Cortex of kidney (tissue), 1 donor: ENCODE measurements around the gene CAMKMT.

Source experiments
- DNase-seq: peaks from one replicate; lab custom pipeline; 2025; lab: John Stamatoyannopoulos, UW

Gene CAMKMT

DNA sequence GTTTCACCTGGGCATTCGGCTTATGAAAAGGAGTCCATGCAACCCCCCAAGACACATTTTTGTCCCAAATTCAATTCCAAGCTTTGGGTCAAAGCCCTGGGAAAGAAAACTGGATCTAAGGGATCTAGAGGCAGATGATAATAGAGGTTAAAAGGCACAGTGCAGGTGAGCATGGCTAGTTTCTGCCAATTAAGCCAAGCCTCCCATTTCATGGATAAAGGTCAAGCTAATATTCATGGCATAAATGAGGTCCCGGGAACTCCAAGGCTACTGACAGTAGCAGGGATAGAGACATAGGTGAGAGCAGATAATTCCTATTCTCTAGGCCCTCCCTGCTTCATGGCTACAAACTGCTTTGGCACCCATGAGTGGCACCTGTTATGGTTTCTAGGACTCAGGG, 83.1 kb downstream of the CAMKMT start:
- no peak for DNase-seq

DNA sequence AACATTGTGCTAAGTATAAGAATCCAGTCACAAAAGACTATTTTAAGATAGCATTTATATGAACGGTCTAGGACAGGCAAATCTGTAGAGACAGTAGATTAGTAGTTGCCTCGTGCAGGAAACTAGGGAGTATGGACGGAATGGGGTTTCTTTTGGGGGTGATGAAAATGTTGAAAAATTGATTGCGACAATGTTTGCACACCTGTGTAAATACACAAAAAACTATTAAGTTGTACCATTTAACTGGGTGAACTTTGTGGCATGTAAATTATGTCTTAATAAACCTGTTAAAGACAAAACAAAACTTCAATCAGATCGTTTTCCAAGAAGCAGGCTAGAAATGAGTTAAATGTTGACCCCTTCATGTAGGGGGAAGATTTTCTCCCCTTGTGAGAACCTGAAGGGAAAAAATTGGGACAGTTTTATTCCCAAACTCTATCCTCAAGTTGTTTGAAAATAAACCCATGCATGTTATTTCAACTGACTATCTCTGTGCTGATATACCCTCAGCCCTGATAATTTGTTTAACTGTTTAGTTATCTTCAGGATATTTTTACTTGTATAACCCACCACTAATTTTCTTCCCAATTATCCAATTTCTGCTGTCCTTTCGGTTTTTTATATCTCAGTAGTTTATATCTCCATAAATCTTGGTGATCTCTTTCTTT, 87.2 kb downstream of the CAMKMT start:
- no peak for DNase-seq

DNA sequence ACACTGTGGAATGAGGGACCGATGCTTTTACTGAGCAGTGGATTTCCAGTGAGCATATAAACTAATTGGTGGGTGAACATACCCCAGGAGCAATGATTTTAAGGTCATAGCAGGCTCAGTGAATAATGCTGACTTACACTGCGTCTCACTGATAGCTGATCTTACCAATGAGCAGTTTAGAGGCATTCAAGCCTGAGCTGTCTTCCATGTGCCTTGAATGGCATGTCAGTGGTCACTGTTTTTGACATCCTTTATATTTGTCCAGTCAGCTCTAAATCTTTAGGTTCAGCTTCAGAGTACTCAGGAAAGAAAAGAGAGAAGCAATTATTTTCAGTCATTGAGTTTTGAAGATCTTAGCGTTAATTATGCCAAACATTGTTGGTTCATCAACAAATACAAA, 88.3 kb downstream of the CAMKMT start:
- DNase-seq: no peak

DNA sequence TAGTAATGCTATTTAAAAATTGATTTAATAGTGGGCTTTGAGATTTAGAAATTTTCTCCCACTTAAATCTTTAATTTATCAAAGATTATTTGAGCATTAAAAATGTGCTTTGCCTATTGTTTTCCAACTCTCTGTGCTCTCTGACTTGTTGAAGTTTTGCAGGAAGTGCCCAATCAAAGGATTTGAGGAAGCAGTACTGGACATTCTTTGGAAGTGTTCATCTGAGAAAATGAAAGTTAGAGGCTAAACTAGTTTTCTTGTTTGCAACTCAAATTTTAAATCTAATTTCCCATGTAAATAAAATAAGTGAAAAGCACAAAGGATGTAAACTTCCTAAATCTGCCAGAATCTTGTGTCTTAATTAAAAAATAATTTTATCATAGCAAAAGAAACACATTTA, 89.1 kb downstream of the CAMKMT start:
- no peak for DNase-seq

DNA sequence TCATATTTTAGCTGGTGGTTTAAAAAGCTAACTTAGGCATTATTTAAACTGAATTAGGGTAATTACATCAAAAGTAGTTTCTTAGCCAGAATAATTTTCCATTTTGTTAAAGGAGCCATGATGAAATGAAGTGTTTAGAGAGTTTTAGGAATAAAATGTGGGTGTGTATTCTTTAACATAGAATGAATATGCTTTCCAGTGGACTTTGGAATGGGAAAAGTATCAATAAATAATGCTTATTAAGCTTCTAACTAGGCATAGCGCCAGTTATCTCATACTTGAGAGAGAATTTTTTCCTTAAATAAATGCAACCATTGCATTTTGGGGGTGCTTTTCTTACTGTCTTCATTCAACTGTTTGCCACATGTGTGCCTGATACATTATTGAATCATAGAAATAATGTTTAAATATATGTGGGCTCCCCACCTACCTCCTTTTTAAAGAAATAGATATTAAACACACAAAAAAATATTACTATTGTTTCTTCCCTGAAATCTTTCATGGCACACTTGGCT, 90.4 kb downstream of the CAMKMT start:
- no peak for DNase-seq

DNA sequence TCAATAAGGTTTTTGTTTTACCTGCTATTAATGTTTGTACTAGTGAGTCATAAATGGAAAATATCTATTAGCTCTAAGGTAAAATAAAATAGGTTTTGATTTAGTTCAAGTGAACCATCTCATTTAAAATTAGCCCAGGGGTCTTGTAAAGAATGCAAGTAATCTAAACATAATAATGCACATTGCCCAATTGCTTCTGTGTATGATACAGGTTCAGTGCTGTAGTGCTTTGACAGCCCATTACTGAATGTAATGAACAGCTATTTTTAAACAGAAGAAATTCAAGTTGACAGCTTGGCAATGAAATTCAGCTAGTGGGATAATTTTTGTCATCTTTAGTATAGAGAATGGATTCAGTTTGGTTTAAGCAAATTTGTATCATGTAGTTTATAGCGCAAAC, 91.5 kb downstream of the CAMKMT start:
- DNase-seq: no peak

DNA sequence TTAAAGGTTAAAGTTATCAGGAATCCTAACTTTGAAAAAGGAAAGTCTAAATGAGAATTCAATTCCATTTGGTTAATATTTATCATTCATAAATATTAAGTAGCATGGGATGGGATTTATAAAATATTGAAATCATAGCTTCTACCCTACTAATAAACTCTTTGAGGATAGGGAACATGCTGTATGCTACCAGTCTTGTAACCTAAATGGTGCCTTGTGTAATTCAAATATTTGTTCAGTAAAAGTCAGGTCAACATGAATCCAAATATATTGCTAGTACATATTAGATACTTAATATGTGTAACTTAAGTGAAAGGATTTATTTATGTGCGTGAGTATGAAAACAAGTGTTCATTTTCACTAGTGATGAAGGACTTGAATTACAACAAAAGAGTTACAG, 94.1 kb downstream of the CAMKMT start:
- DNase-seq: no peak

DNA sequence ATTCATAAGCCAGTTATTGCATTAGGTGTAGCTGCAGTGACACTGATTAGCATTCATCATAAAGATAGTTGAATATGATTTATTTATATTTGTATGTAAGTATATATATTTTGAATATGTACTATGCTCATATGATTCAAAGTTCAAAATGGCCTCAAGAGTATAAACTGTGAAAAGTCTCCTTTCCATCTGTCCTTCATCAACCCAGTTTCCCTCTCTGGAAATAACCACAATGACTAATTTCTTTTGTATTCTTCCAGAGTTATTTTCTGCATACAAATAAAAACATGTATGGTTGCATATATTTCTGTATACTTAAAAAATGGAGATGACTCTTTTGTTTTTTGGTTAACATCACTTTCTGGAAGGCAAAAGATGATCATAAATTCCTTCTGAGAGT, 95.2 kb downstream of the CAMKMT start:
- no peak for DNase-seq

- DNase-seq: no peak
Measured at GRCh38 chr2:44459739-44460138, 98.0 kb downstream of the CAMKMT start.

DNA sequence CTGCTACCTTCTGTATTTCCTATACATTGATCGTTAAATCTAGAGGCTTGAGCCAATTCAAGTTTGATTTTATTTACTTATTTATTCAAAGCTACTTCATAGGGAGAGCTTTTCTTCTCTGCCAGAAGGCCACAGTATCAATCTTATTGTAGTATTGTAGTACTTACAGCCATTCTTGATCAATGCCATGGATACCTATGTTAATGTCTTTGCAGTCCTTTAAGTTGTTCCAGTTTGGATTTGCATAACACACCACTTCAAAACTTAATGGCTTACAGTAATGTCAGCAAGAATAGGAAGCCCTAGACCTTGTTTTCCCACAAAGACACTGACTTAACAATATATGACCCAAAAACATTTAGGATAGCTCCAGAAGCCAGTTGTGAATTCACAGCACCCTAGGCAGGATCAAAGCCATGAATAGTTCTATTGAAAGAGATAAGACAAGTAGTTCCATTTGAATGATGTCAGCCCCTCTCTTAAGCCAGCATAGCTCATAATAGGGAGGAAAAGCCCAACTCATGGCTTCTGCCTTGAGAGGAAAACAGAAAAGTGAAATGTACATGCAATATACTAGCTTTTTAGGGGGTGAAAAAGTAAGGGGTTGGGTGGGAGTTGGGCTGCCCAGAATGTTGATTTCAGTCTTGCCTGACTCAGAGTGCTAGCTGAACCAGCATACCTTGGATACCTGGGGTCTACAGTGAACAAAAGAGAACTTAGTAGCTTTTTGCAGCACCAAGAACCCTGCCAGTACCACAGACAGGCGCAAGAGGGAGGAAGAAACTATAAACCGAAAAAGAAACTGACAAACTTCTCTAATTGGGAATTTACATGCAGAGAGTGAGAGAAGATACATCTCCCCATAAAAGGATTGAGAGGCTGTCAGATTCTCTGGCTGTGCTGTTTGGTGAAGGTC, 101.4 kb downstream of the CAMKMT start:
- DNase-seq: no peak

- DNase-seq: no peak
Measured at GRCh38 chr2:44464437-44464836, 102.7 kb downstream of the CAMKMT start.

GRCh38 chr2:44470151-44470550, 108.4 kb downstream of the CAMKMT start:
- no peak for DNase-seq

- no peak for DNase-seq
Measured at GRCh38 chr2:44477657-44478414, 116.1 kb downstream of the CAMKMT start.

DNA sequence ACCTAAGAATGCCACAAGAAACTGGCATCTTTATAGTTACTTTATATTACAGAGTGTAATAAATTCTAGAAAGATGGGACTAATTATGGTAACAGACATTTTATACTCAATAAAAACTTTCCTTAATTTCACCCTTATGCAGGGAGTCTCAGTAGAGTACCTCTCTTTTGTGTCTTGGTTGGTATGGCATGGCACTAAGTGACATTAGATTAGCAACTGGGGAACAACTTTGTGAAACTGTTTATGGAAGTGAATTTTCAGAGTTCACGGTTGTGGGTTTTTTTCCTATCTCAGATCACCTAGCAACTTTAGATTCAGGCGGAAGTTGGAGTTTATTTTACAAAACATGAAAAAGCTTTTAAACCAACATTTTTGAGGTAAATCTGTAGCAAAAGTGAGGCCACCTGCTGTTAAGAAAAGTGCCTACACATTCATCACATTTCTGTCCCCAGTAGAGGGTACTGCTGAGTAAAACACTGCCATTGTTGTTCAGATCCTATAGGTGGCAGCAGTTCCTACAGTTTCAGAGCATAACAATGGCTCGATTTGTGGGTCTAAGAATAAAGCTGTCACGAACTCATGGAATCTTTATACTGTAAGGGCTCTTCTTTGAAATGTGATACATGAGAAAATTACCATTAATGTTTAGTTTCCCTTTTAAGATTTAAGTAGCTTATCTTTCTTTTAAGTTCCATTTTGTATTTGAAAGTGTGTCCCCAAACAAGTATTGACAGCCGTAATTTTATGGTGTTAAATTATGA, 117.6 kb downstream of the CAMKMT start:
- DNase-seq: no peak

DNA sequence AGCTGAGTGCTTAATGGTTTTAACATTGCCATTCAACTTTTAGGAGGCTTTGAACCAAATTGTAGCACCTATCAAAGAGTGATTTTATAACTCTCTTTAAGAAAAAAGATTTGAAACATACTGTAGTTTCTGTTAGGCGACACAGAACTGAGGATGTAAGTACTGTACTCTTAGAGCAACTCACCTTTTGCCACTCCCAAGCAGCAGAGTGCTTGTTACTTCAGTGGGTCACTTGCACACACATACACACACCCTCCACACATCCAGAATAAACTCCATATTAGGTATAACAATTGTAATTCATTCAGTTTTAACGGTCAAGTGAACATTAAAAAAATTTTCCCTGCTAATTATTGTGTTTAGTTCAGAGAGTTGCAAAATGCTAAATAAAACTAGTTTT, 118.3 kb downstream of the CAMKMT start:
- DNase-seq: no peak

GRCh38 chr2:44487052-44487451, 125.3 kb downstream of the CAMKMT start:
- no peak for DNase-seq

DNA sequence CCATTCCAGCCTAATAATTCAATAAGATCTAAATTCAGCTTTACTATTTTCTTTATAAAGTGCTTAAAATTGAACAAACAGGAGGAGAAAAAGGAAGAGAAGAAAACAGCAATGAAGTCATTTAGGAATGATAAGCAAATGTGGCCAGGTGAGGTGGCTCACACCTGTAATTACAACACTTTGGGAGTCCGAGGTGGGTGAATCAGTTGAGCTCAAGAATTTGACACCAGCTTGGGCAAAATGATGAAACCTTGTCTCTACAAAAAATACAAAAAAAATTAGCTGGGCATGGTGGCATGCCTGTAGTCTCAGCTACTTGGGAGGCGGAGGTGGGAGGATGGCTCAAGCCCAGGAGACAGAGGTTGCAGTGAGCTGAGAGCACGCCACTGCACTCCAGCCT, 129.0 kb downstream of the CAMKMT start:
- DNase-seq: no peak

- no peak for DNase-seq
Measured at GRCh38 chr2:44494006-44494405, 132.3 kb downstream of the CAMKMT start.

DNA sequence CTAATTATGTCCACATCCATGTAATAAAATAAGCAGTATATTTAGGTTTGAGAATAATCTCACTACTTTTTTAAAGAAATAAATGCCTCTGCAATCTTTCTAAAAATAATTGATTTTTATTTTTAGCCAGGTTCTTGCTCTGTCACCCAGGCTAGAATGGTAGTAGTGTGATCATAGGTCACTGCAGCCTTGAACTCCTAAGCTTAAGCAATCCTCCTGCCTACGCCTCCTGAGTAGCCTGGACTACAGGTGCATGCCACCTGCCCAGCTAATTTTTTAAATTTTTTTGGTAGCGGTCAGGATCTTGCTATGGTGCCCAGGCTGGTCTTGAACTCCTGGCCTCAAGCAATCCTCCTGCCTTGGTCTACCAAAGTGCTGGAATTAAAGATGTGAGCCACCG, 133.3 kb downstream of the CAMKMT start:
- DNase-seq: no peak

DNA sequence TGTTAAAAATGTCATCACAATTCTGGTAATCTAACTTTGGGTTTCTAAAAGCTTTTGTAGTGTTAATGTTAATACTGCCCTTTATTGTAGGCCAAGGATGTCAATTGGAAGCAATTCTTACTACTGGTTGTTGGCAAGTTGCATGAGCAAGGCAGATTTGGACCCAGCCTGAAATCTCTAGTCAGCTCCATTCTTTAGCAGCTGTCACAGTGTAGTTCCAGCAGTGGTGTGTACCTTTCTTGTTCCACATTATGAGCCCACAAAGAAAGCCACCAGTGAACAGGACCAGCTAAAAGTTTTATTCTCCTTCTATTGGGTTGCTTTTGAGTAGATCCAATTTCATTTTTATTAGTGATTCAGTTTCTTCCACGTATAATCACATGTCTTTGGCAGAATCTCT, 133.8 kb downstream of the CAMKMT start:
- DNase-seq: no peak

DNA sequence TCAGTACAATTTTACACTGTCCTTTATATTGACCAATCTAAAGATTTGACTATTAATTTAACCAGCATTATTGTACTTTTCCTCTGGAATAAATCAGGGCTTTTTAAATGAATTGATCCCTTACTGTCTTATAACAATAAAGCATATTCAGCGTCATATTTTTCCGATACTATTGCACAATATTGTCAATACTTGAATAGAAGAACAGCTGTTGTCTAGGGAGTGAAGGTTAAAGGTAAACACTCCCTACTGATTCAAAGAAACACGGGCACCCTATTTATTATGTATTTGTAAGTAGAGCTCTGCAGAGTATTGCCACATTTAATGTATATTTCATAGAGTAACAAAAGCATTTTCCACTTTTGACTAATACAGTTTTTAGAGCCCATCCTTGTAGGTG, 134.4 kb downstream of the CAMKMT start:
- DNase-seq: no peak

DNA sequence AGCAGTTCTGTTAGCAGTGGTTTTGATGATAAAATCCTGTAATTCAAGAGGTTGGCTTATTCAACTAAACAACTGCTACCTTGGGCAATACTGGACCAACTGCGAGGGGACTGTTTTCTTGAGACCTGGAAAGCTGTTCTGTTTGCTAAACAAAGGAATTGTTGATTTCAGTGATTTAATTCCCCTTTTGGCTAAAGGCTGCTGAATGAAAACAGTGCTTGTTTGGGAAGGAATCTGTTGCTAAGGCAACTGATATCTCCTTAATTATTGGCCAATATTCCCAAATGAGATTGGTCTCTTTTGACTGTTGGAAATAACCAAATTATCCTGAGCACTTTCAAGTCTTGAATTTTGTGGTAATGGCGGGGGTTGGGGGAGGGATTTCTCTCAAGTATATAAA, 136.8 kb downstream of the CAMKMT start:
- no peak for DNase-seq
